BJ (cell line): Measurements from ENCODE around the gene MRPL33. TPM values are rescaled to one million over a fixed set of nuclear protein-coding genes. Genes with fewer than 3 reads are reported as not detected.

Experiments
- CTCF ChIA-PET: fragments of 350-600 bp; formaldehyde crosslinking; extraction: SDS; loops from one replicate; lab custom pipeline; 2021; ENCODE audit warnings: antibody characterized with exemption, inconsistent platforms; lab: Yijun Ruan, JAX
- POLR2A ChIA-PET: fragments of 300-600 bp; sonication (Branson Sonifier 250); formaldehyde crosslinking; extraction: SDS; loops from one replicate; lab custom pipeline; 2021; ENCODE audit warnings: antibody characterized with exemption; lab: Charles Lee
- DNase-seq: peaks from one replicate; pipeline ENCODE4 v3.0.0-alpha.2; 2011; ENCODE audit warnings: low read depth
- H3K27me3 ChIP-seq: 2 replicates; pipeline ENCODE4 v1.6.0; 2011; ENCODE audit warnings: low read length; ENCODE audit not compliant: control insufficient read depth, insufficient read depth
- H3K36me3 ChIP-seq: 2 replicates; pipeline ENCODE4 v1.5.1; 2011; ENCODE audit warnings: low read length; ENCODE audit not compliant: control insufficient read depth, insufficient read depth
- H3K4me3 ChIP-seq: 2 replicates; pipeline ENCODE4 v1.5.1; 2011; ENCODE audit warnings: low read depth, mild to moderate bottlenecking, control low read depth, low read length
- polyA plus RNA-seq: library from polyadenylated mRNA; depleted of rRNA; stranded (reverse); fragments of >200 nt; gene quantifications from 2 replicates; pipeline ENCODE4 v1.2.3, GENCODE V29; 2011
- TF ChIP-seq, protein P1 (sequence below): IDR thresholded peaks from 2 replicates; pipeline ENCODE4 v1.5.1; 2011; ENCODE audit warnings: low read depth, mild to moderate bottlenecking, control low read depth, inconsistent platforms, low read length, moderate library complexity; ENCODE audit not compliant: insufficient read depth

MRPL33 gene
- polyA plus RNA-seq, 1 experiment: 31.0 TPM

DNA sequence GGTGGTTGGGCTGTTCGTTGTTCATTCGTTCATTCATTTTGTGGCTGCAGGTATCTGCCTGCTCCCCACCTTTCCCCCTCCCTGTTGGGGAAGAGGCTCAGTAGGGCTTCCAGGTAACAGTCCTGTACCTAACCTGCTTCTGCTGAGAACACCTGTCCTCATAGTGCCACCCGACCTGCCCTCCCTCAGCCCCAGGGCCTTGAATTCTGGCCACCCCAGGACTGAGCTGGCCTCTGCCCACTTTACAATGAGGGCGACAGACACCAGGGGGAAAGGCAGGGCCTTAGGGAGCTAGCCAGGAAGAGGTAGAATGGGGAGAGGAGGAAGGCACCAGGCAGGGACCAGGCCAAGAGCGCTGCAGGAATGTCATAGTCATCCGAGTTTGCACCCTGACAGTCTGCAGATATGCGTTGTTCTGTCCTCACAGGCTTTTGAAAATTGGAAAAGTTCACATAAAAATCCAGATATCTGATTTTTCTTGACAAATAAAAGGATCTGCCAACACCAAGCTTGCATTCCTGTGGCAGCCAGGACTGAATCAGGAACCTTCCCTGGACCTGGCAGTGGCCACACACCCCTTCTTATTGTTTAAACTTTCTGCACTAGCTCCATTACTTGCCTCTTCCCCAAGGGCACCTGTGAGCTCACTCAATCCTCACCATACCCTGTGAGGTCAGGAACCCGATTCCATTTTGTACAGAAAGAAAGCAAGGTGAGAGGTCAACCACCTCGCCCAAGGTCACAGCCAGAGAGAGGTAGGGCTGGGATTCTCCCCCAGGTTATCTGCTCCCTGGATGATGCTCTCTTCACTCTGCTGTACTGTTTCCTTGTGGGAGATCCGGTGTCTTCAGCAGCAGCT, 35.3 kb upstream of the MRPL33 start:
- H3K27me3 ChIP-seq: no peaks in the 10 kb centered on the region
- no peak overlapping the region for H3K4me3 ChIP-seq
- no peak for DNase-seq
- H3K36me3 ChIP-seq: no peaks in the 10 kb centered on the region
- TF ChIP-seq, protein P1, sequence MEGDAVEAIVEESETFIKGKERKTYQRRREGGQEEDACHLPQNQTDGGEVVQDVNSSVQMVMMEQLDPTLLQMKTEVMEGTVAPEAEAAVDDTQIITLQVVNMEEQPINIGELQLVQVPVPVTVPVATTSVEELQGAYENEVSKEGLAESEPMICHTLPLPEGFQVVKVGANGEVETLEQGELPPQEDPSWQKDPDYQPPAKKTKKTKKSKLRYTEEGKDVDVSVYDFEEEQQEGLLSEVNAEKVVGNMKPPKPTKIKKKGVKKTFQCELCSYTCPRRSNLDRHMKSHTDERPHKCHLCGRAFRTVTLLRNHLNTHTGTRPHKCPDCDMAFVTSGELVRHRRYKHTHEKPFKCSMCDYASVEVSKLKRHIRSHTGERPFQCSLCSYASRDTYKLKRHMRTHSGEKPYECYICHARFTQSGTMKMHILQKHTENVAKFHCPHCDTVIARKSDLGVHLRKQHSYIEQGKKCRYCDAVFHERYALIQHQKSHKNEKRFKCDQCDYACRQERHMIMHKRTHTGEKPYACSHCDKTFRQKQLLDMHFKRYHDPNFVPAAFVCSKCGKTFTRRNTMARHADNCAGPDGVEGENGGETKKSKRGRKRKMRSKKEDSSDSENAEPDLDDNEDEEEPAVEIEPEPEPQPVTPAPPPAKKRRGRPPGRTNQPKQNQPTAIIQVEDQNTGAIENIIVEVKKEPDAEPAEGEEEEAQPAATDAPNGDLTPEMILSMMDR: no peak
- CTCF ChIA-PET: interaction anchor here (0.5 to 2.4 kb wide), 6 partner anchors 10 to 53 kb away, joined by 3 to 16 read pairs (median 6); no protein-coding TSS in a partner anchor
- POLR2A ChIA-PET: no interaction called here

DNA sequence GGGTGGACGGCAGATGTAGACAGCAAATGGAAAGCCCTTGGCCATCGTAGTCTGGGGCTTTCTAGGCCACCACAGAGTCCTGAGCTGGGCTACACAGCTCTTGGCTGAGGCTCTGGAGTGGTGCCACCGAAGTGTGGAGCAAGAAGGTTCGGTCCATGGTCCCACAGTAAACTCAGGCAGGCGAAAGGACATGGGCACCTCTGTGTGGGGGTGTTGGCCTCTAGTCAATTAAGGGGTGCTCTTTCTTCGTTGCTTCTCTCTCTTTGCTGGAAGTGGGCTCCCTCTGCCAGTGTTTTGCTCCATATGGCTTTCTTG, 34.7 kb upstream of the MRPL33 start:
- POLR2A ChIA-PET: no interaction called here
- no peaks in the 10 kb centered on the region for H3K27me3 ChIP-seq
- DNase-seq: no peak
- CTCF ChIA-PET: interaction anchor here (0.9 to 2.4 kb wide), 5 partner anchors 11 to 54 kb away, joined by 4 to 16 read pairs (median 6); no protein-coding TSS in a partner anchor
- H3K4me3 ChIP-seq: no peak overlapping the region
- TF ChIP-seq, protein P1: no peak
- H3K36me3 ChIP-seq: no peaks in the 10 kb centered on the region

DNA sequence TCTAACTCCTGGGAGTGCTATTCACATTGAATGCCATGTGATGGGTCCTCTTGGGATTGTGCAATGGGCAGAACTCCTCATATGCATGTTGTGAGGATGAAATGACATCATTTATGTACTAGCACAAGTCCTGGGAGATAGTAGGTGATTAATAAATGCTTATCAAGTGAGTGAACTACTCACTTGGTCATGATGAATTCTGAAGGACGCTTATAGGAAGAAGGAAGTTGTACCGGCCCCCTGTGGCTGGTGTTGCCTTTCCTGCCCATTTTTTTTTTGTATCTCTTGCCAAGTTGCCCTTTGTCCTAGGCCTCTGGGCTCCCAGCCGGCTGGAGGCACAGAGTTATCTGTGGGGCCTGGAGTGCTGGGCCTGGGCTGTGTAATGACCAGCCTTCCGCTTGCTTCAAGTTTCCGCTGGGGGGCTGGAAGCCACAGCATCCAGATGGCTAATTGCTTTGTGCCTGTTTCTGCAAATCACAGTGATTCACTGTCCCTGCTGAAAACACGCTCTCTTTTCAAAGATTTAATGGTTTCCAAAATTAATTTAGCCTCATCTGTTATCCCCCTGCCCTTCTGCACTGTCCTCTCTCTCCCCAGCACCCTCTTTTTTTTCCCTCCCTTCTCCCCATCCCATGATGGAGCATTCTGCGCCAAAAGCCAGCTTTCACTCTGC, 33.7 kb upstream of the MRPL33 start:
- H3K4me3 ChIP-seq: no peak overlapping the region
- no peak for DNase-seq
- no peaks in the 10 kb centered on the region for H3K27me3 ChIP-seq
- CTCF ChIA-PET: interaction anchor here (2.3 kb wide), 2 partner anchors 12 to 14 kb away, joined by 6 to 16 read pairs; no protein-coding TSS in a partner anchor
- TF ChIP-seq, protein P1: no peak
- POLR2A ChIA-PET: no interaction called here
- no peaks in the 10 kb centered on the region for H3K36me3 ChIP-seq

DNA sequence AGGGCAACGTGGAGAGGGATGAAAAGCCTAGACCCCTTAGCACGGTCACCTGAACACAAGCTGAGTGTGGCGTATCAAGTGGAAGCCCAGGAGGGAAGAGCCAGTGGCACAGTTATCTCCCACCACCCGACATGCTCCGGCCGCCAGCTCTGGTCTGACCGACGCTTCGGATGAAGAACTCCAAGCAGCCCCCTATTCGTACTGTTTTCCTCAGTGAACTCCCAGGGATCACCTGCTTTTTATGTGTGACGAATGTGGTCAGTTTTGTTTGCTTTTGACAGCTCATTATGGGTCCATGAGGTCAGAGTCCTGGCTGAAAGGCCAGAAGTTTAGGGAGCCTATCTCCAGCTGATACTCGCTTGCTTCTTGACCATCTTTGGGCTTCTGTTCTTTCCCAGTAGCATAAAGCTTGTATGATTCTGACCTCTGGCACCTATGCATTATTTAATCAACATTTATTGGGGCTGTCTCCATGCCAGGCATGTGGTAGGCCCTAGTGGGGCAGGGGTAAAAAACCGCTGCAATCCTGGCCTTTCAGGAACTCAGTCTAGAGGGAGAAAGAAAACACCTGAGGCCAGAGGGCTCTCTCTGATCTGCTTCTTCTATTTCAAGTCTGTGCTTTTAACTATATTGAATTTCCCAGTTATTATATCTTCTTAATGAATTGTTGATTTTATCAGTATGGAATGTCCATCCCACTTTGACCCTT, 33.0 kb upstream of the MRPL33 start:
- Histone ChIP-seq H3K27me3 (no peaks in the 10 kb centered on the region), H3K4me3 (no peak overlapping the region), H3K36me3 (no peaks in the 10 kb centered on the region)
- DNase-seq: no peak
- ChIA-PET POLR2A (no interaction called here), CTCF (interaction anchor here (0.9 to 2.3 kb wide), 2 partner anchors 13 to 15 kb away, joined by 3 to 6 read pairs; no protein-coding TSS in a partner anchor)
- TF ChIP-seq, protein P1: no peak

DNA sequence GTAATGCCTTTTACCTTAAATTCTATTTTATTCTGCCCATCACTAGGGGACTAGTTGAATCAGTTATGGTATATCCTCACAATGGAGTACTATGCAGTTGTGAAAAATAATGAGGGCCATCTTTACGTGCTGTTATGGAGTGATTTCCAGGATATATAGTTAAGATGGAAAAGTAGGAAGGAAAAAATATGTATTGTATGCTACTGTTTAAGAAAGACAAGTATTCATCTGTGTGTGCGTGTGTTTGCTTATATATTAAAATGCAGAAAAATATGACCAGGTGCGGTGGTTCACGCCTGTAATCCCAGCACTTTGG, 32.5 kb upstream of the MRPL33 start:
- TF ChIP-seq, protein P1: no peak
- no peaks in the 10 kb centered on the region for H3K27me3 ChIP-seq
- no peak for DNase-seq
- ChIA-PET CTCF (interaction anchor here (0.9 to 2.3 kb wide), 2 partner anchors 13 to 15 kb away, joined by 3 to 6 read pairs; no protein-coding TSS in a partner anchor), POLR2A (no interaction called here)
- H3K36me3 ChIP-seq: no peaks in the 10 kb centered on the region
- no peak overlapping the region for H3K4me3 ChIP-seq
